ENCODE results near the gene UNC119B.
A peak's percentile ranks its signal among the peaks of the same experiment; 100 is the strongest.

Gene UNC119B

GRCh38 chr12:120759591-120760348 is 49.5 kb downstream of the UNC119B start:
- DNase-seq (ENCODE audit: low read depth) = no peak
- no peak overlapping the region for H3K4me3 ChIP-seq (ENCODE audit: low read depth, low read length)
- no peak for TF ChIP-seq CTCF (conservative IDR thresholded peaks at IDR 0.05; ENCODE audit: low read depth, low read length)

GRCh38 chr12:120760349-120761254 is 50.3 kb downstream of the UNC119B start:
- no peak for DNase-seq (ENCODE audit: low read depth)
- no peak overlapping the region for H3K4me3 ChIP-seq (ENCODE audit: low read depth, low read length)
- no peak for TF ChIP-seq CTCF (conservative IDR thresholded peaks at IDR 0.05; ENCODE audit: low read depth, low read length)

GRCh38 chr12:120761519-120761934 is 51.3 kb downstream of the UNC119B start:
- no peak for TF ChIP-seq CTCF (conservative IDR thresholded peaks at IDR 0.05; ENCODE audit: low read depth, low read length)
- no peak overlapping the region for H3K4me3 ChIP-seq (ENCODE audit: low read depth, low read length)
- DNase-seq (ENCODE audit: low read depth) = peak; percentile 97

GRCh38 chr12:120762086-120762485 is 51.8 kb downstream of the UNC119B start:
- no peak overlapping the region for H3K4me3 ChIP-seq (ENCODE audit: low read depth, low read length)
- DNase-seq (ENCODE audit: low read depth) = peak; percentile 60
- TF ChIP-seq CTCF (conservative IDR thresholded peaks at IDR 0.05; ENCODE audit: low read depth, low read length) = no peak

GRCh38 chr12:120763250-120763649 is 53.0 kb downstream of the UNC119B start:
- no peak for TF ChIP-seq CTCF (conservative IDR thresholded peaks at IDR 0.05; ENCODE audit: low read depth, low read length)
- no peak for DNase-seq (ENCODE audit: low read depth)
- H3K4me3 ChIP-seq (ENCODE audit: low read depth, low read length) = no peak overlapping the region

- DNase-seq (ENCODE audit: low read depth) = no peak
- no peak for TF ChIP-seq CTCF (conservative IDR thresholded peaks at IDR 0.05; ENCODE audit: low read depth, low read length)
- H3K4me3 ChIP-seq (ENCODE audit: low read depth, low read length) = no peak overlapping the region
These were observed 54.6 kb downstream of the UNC119B start for GRCh38 chr12:120764816-120765215.

Measured in choroid plexus epithelial cell (primary cell).